PFSK-1 (cell line): ENCODE data around the gene IFI27L1.

ENCODE experiments used
- FOXP2 ChIP-seq: optimal IDR thresholded peaks from 2 replicates; pipeline ENCODE3; 2011; ENCODE audit warnings: borderline replicate concordance, control low read depth, inconsistent platforms; ENCODE audit not compliant: insufficient read depth; ENCODE audit errors: extremely low read length, extremely low read depth
- POLR2AphosphoS5 ChIP-seq: IDR thresholded peaks from 2 replicates; pipeline ENCODE4 v1.6.1; 2012; ENCODE audit warnings: low read depth, mild to moderate bottlenecking, control low read depth, low read length, moderate library complexity
- REST ChIP-seq, 2 experiments: IDR thresholded peaks; 2 replicates each; pipeline versions ENCODE4 v1.6.1 to v1.8.0; 2011 to 2012; ENCODE audit warnings: low read depth in 2 of 2, low read length in 2 of 2, control low read depth in 1 of 2, inconsistent platforms in 1 of 2, mild to moderate bottlenecking in 1 of 2, moderate library complexity in 1 of 2; ENCODE audit not compliant: insufficient read depth in 1 of 2
- SIN3A ChIP-seq: IDR thresholded peaks from 2 replicates; pipeline ENCODE4 v1.6.1; 2012; ENCODE audit warnings: mild to moderate bottlenecking, low read length, moderate library complexity, borderline replicate concordance; ENCODE audit not compliant: insufficient read depth
- TAF1 ChIP-seq: IDR thresholded peaks from 2 replicates; pipeline ENCODE4 v1.6.1; 2012; ENCODE audit warnings: low read length, control low read depth, borderline replicate concordance; ENCODE audit not compliant: insufficient read depth

IFI27L1 gene

GRCh38 chr14:94113490-94113889, 32.4 kb downstream of the IFI27L1 start:
- no peak for TF ChIP-seq FOXP2

GRCh38 chr14:94113908-94114588, 32.9 kb downstream of the IFI27L1 start:
- TF ChIP-seq SIN3A = no peak
- TF ChIP-seq TAF1 = no peak
- no peak for TF ChIP-seq REST (IDR thresholded peaks at IDR 0.05; ENCODE audit: insufficient read depth in 1 of 2, low read depth in 2 of 2, low read length in 2 of 2)

- TF ChIP-seq POLR2AphosphoS5 = no peak
- TF ChIP-seq SIN3A = no peak
- TF ChIP-seq FOXP2 = no peak
- no peak for TF ChIP-seq TAF1
- no peak for TF ChIP-seq REST (IDR thresholded peaks at IDR 0.05; ENCODE audit: insufficient read depth in 1 of 2, low read depth in 2 of 2, low read length in 2 of 2)
These were observed 33.5 kb downstream of the IFI27L1 start for GRCh38 chr14:94114589-94115057.

GRCh38 chr14:94115058-94115591, 34.0 kb downstream of the IFI27L1 start:
- TF ChIP-seq POLR2AphosphoS5 (no peak), SIN3A (no peak), FOXP2 (no peak), REST (IDR thresholded peaks at IDR 0.05; ENCODE audit: insufficient read depth in 1 of 2, low read depth in 2 of 2, low read length in 2 of 2) (no peak), TAF1 (no peak)

- TF ChIP-seq POLR2AphosphoS5 (no peak), TAF1 (no peak), SIN3A (no peak), REST (IDR thresholded peaks at IDR 0.05; ENCODE audit: insufficient read depth in 1 of 2, low read depth in 2 of 2, low read length in 2 of 2) (no peak), FOXP2 (no peak)
These were observed 34.5 kb downstream of the IFI27L1 start for GRCh38 chr14:94115631-94116030.
